ENCODE measurements around the gene C17orf113. TPM values are rescaled to one million over a fixed set of nuclear protein-coding genes. Genes with fewer than 3 reads are reported as not detected.

Gene C17orf113
- total RNA-seq, 6 donors from 2014 or later: 1.1 to 5.2 (median 2.3) TPM

- no peak overlapping the region for H3K27ac ChIP-seq
- no peak for TF ChIP-seq EP300 (IDR thresholded peaks at IDR 0.05)
- TF ChIP-seq POLR2AphosphoS5 (IDR thresholded peaks at IDR 0.05): no peak
- no peak for TF ChIP-seq POLR2A (IDR thresholded peaks at IDR 0.05)
- TF ChIP-seq, protein P1, sequence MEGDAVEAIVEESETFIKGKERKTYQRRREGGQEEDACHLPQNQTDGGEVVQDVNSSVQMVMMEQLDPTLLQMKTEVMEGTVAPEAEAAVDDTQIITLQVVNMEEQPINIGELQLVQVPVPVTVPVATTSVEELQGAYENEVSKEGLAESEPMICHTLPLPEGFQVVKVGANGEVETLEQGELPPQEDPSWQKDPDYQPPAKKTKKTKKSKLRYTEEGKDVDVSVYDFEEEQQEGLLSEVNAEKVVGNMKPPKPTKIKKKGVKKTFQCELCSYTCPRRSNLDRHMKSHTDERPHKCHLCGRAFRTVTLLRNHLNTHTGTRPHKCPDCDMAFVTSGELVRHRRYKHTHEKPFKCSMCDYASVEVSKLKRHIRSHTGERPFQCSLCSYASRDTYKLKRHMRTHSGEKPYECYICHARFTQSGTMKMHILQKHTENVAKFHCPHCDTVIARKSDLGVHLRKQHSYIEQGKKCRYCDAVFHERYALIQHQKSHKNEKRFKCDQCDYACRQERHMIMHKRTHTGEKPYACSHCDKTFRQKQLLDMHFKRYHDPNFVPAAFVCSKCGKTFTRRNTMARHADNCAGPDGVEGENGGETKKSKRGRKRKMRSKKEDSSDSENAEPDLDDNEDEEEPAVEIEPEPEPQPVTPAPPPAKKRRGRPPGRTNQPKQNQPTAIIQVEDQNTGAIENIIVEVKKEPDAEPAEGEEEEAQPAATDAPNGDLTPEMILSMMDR (IDR thresholded peaks at IDR 0.05): no peak
- WGBS, 2 donors: 61 to 68% methylated on average over 4 of the region's 4 CpGs
- H3K4me3 ChIP-seq: no peak overlapping the region
- no peaks in the 10 kb centered on the region for H3K9me3 ChIP-seq
- no peaks in the 10 kb centered on the region for H3K36me3 ChIP-seq
- DNase-seq (no peak), ATAC-seq (ENCODE audit: low FRiP score in 2 of 2) (no peak)
- peaks cover 0 to 9% (median 2%) of the 10 kb centered on the region in 4 donors for H3K4me1 ChIP-seq
- no peaks in the 10 kb centered on the region for H3K27me3 ChIP-seq
Observed at GRCh38 chr17:42059815-42060214, 9.4 kb upstream of the C17orf113 start.

DNA sequence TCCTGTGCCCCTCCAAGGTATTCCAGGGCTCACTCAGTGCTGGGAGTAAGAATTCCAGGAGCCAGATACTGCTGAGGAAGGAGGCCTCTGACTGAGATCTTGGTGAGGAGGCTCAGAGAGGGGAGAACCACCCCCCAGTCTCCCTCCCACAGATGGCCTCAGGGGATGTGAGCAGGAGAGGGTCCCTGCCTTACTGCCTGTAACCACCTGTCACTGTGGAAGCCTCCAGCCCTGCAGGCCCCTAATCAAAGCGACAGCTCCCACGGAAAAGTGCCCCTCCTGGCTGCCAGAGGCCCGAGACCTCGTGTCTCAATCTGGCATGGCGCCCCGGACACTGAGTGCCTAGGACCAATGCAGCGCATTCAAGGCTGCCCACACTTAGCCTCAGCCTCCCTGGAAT lies 7.7 kb upstream of the C17orf113 start:
- no peaks in the 10 kb centered on the region for H3K27me3 ChIP-seq
- H3K27ac ChIP-seq: no peak overlapping the region
- ATAC-seq (ENCODE audit: low FRiP score in 2 of 2) (no peak), DNase-seq (no peak)
- H3K4me1 ChIP-seq: no peaks in the 10 kb centered on the region
- H3K36me3 ChIP-seq: no peaks in the 10 kb centered on the region
- no peak overlapping the region for H3K4me3 ChIP-seq
- TF ChIP-seq EP300 (IDR thresholded peaks at IDR 0.05) (no peak), POLR2AphosphoS5 (IDR thresholded peaks at IDR 0.05) (no peak), POLR2A (IDR thresholded peaks at IDR 0.05) (no peak)
- TF ChIP-seq, protein P1 (IDR thresholded peaks at IDR 0.05): no peak
- 70% methylated on average over 7 of the region's 7 CpGs; no CpG with 5 or more reads in 1 of the 2 donors for WGBS, 2 donors
- H3K9me3 ChIP-seq: no peaks in the 10 kb centered on the region

DNA sequence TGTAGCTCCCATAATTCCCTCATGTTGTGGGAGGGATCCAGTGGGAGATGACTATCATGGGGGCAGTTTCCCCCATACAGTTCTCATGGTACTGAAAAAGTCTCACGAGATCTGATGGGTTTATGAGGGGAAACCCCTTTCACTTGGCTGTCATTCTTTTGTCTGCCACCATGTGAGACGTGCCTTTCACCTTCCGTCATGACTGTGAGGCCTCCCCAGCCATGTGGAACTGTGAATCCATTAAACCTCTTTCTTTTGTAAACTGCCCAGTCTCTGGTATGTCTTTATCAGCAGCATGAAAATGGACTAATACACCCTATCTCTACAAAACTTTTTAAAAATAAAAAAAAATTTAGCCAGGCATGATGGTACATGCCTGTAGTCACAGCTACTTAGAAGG lies 6.2 kb upstream of the C17orf113 start:
- H3K4me1 ChIP-seq: no peaks in the 10 kb centered on the region
- 70 to 78% methylated on average over 3 of the region's 3 CpGs for WGBS, 2 donors
- no peaks in the 10 kb centered on the region for H3K36me3 ChIP-seq
- no peaks in the 10 kb centered on the region for H3K27me3 ChIP-seq
- no peak for ATAC-seq (ENCODE audit: low FRiP score in 2 of 2)
- H3K27ac ChIP-seq: no peak overlapping the region
- no peak overlapping the region for H3K4me3 ChIP-seq
- no peaks in the 10 kb centered on the region for H3K9me3 ChIP-seq
- DNase-seq: no peak
- TF ChIP-seq POLR2AphosphoS5 (IDR thresholded peaks at IDR 0.05) (no peak), POLR2A (IDR thresholded peaks at IDR 0.05) (no peak), EP300 (IDR thresholded peaks at IDR 0.05) (no peak)
- TF ChIP-seq, protein P1 (IDR thresholded peaks at IDR 0.05): no peak

GRCh38 chr17:42055496-42055895 lies 5.1 kb upstream of the C17orf113 start:
- Histone ChIP-seq H3K27me3 (no peaks in the 10 kb centered on the region), H3K27ac (no peak overlapping the region), H3K4me3 (no peak overlapping the region), H3K36me3 (no peaks in the 10 kb centered on the region), H3K4me1 (peaks cover 5 to 6% (median 6%) of the 10 kb centered on the region in 4 donors), H3K9me3 (no peaks in the 10 kb centered on the region)
- TF ChIP-seq POLR2AphosphoS5 (IDR thresholded peaks at IDR 0.05): no peak
- TF ChIP-seq EP300 (IDR thresholded peaks at IDR 0.05): no peak
- no peak for TF ChIP-seq POLR2A (IDR thresholded peaks at IDR 0.05)
- TF ChIP-seq, protein P1 (IDR thresholded peaks at IDR 0.05): no peak
- 51 to 68% methylated on average over 6 of the region's 6 CpGs for WGBS, 2 donors
- no peak for DNase-seq
- ATAC-seq (ENCODE audit: low FRiP score in 2 of 2): no peak

DNA sequence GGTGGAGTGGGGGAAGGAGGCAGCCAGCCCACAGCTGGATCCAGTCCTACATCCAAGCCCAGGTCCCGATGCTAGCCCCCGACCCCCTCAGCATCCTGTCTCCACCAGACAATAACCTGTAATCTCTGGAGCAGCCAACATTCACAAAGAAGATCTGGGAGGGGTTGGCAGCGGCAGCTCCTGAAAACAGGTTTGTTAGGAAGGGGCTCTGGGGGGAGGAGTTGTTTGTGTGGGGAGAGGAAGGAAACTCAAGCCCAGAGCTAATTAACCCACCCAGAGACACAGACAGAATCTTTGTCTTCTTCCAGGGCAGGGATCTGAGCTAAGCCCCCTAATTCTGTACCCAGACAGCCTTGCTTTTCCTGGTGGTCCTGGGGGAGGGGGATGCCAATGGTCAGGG lies 4.6 kb upstream of the C17orf113 start:
- no peak overlapping the region for H3K4me3 ChIP-seq
- H3K4me1 ChIP-seq: peaks cover 5 to 10% (median 7%) of the 10 kb centered on the region in 4 donors
- H3K27me3 ChIP-seq: no peaks in the 10 kb centered on the region
- no peak overlapping the region for H3K27ac ChIP-seq
- 42 to 53% methylated on average over 3 of the region's 3 CpGs for WGBS, 2 donors
- H3K9me3 ChIP-seq: no peaks in the 10 kb centered on the region
- no peak for DNase-seq
- H3K36me3 ChIP-seq: no peaks in the 10 kb centered on the region
- TF ChIP-seq, protein P1 (IDR thresholded peaks at IDR 0.05): no peak
- TF ChIP-seq POLR2A (IDR thresholded peaks at IDR 0.05): no peak
- no peak for TF ChIP-seq POLR2AphosphoS5 (IDR thresholded peaks at IDR 0.05)
- no peak for TF ChIP-seq EP300 (IDR thresholded peaks at IDR 0.05)
- no peak for ATAC-seq (ENCODE audit: low FRiP score in 2 of 2)
